HCEC 1CT (cell line): ENCODE data around the gene MB.
"Not testable (repeated sequence)": the region's sequence is repeated elsewhere in the genome, so short reads cannot be mapped to it uniquely, and the experiment has no call there.

ENCODE experiments used
- DNase-seq: peaks from one replicate; pipeline ENCODE4 v3.0.0-alpha.2; 2017

Gene MB

GRCh38 chr22:35637254-35637653 lies 20.1 kb upstream of the MB start:
- DNase-seq, result no peak

DNA sequence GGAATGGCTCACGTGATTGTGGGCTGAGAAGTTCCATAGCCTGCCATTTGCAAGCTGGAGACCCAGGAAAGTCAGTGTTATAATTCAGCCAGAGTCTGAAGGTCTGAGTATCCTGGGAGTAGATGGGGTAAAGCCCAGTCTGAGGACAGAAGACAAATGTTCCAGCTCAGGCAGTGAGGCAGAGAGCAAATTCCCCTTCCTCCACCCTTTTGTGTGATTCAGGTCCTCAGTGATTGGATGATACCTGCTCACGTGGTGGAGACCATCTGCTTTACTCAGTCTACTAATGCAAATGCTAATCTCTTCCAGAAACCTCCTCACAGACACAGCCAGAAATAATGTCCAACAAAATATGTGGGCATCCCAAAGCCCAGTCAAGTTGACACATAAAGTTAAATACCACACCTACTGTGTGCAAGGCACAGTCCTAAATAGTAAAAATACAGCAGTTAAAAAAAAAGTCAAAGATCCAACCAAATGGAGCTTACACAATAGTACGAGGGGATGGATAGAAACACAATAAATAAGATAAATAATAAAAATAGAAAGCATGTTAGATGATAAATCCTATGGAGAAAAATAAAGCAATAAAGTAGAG lies 17.9 kb upstream of the MB start:
- peak; percentile 37 for DNase-seq

GRCh38 chr22:35634015-35634414 lies 16.9 kb upstream of the MB start:
- no peak for DNase-seq

GRCh38 chr22:35633520-35633919 lies 16.4 kb upstream of the MB start:
- no peak for DNase-seq

- no peak for DNase-seq
Observed at GRCh38 chr22:35632935-35633334, 15.8 kb upstream of the MB start.

DNA sequence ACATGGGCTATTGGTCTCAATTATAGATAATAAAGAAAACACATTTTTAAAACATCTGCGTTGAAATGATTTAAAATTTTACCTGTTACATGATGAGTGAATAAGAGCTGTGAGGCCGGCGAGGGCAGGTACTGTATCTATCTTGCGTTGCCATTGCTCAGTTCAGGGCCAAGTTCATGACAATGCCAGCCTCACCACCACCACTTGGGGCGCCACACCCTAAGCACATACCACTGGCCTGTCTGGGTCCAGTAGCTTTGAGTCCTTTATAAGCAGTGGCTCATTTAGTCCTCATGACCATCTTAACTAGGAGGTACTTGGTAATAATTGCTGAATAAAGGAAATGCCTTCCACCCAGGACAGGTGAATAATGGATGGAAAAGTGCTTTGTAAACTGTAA lies 14.5 kb upstream of the MB start:
- peak; percentile 46 for DNase-seq

DNA sequence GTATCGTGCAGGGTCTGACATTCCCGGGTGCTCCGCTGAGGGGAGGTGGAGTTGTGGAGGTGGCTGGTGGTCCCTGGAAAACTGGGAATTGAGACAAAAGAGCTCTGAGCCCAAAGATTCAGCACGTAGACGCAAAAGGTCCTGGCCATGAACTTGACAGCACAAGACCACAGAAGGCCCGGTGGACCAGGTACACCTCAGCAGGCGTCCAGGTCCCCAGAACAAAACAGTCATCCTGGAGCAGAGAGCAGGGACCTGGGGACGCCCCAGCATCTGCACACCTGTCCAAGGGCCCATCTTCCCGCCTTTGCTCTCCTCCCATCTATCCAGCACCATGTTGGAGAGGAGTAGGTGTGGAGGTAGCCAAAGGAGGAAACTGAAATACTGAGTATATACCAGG lies 13.8 kb upstream of the MB start:
- DNase-seq, result no peak

DNA sequence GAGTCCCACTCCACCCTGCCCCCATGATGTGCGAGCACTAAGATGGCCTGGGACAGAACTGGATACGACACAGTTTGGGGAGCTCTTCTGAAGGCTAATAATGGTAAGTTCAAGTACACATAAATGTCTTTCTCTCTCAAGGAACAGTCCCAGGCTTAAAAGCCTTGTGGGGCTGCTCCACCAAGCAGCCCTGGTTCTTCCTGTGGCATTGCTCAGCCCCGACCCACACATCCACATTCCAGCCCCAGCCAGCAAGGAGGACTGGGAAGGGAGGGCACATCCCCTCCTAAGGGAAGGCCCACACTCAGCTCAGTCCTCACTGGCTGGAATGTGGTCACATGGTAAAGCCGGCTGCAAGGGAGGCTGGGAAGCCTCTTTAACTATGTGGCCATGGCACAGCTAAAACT lies 13.3 kb upstream of the MB start:
- peak; percentile 73 for DNase-seq

- DNase-seq, result peak; percentile 98
Observed at GRCh38 chr22:35629406-35630216, 12.5 kb upstream of the MB start.

DNA sequence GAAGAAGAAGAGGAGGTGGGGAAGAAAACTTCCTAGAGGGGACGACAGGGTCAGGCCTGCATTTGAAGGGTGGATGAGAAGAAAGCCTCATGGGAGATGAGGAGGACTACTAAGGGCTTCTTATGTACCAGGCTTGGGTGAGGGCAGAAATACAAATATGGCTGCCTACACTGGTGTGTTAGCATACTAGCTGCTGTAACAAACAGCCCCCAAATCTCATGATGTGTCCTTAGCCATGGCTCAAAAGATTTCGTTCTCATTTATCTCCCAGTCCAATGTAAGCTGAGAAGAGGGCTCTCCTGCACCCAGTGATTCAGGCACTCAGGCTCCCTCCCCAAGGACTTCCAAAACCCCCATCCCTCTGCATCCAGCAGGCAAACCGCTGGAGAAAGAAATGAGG lies 11.6 kb upstream of the MB start:
- no peak for DNase-seq

DNA sequence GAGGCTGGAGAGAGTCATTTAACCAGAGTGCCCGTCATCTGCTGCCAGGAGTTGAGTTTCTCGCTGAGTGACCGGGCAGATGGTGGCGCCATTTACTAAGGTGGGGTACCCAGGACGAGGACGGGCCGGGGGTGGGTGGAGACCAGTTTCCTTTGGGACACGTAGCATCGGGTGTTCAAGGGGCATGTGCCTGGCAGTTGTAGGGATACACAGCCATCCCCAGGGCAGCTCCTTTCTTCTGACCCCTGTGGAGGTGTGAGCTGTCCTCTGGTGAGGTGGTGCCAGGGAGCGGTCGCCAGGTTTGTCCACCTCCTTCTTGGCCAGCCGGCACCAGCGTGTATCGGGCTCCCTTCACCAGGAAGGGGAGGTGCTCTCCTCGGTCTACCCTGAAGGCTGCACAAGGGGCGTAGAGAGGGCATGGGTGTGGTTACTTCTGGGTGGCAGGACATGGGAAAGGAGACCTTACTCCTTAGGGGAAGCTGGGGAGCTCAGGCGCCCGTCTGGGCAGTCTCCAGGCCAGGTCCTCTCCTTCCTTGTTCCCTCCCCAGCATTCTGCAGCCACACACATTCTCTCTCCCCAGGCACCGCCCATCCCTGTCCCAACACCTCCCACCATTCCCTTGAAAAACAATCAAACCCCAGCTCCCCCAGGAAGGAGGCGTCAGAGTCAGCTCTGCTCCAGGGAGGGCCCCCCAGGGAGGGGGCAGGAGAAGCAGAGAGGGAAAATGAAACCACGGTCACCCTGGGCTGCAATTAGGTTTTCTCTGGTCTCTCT lies 10.3 kb upstream of the MB start:
- DNase-seq, result peak; percentile 91

DNA sequence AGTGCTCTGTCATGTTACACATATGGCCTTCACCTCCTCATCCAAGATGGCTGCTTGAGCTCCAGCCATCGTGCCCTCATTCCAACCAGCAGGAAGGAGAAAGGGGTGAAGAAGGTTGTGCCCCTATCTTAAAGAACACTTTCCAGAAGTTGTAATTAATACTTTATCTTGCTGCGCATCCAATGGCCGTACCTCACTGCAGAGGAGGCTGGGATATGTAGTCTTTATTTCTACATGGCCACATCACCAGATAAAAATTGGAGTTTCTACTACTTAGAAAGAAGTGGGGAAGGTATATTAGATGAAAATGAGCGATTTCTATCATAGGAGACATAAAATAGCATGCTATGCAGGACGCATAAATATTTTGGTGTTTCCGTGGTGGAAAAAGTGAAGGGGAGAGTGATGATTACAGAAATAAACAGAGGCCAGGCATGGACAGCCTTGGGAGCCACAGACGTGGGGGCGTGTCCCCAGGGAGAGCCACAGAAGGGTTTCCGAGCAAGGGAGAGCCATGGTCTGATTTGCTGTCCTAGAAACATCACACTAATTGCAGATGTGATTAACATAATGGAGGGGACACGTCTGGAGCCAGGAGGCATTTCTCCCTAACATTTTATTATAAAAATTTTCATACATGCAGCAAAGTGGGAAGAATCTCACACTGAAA lies 8.8 kb upstream of the MB start:
- DNase-seq, result no peak

- no peak for DNase-seq
Observed at GRCh38 chr22:35624547-35624946, 7.4 kb upstream of the MB start.

GRCh38 chr22:35623885-35624284 lies 6.8 kb upstream of the MB start:
- not testable (repeated sequence) for DNase-seq

- DNase-seq, result no peak
Observed at GRCh38 chr22:35622191-35622913, 5.2 kb upstream of the MB start.

GRCh38 chr22:35621451-35621850 lies 4.3 kb upstream of the MB start:
- no peak for DNase-seq

GRCh38 chr22:35620624-35621251 lies 3.6 kb upstream of the MB start:
- no peak for DNase-seq

- no peak for DNase-seq
Observed at GRCh38 chr22:35619336-35620094, 2.4 kb upstream of the MB start.

GRCh38 chr22:35618427-35619223 lies 1.5 kb upstream of the MB start:
- no peak for DNase-seq

- DNase-seq, result no peak
Observed at GRCh38 chr22:35616043-35616442, 1.1 kb downstream of the MB start.

GRCh38 chr22:35615156-35615555 lies 2.0 kb downstream of the MB start:
- no peak for DNase-seq
